ENCODE results near the gene MTCH1. TPM values are rescaled to one million over a fixed set of nuclear protein-coding genes. Genes with fewer than 3 reads are reported as not detected.
"Not testable (repeated sequence)": the region's sequence is repeated elsewhere in the genome, so short reads cannot be mapped to it uniquely, and the experiment has no call there.

The MTCH1 gene
- total RNA-seq, 1 experiment from 2014 or later: 389 TPM

DNA sequence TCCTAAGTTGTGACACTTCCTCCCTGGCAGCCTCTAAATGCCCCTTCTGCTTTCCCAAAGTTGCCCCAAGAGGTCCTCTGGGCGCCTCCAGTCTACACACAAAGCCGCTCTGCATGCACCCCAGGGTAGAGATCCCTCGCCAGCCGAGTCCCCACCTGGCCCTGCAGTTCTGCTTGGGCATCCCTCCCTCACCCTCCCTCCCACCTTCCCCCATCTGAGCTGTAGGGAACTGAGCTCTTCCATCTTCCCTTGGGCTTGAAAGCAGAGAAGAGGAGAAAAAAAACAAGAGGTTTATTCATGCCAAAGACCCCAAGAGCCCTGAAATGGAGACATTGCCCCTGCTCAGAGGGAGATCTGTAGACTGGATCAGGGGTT is 13.7 kb upstream of the MTCH1 start:
- no peak for DNase-seq (ENCODE audit: low spot score)
- in situ Hi-C loops (cut with HindIII; ENCODE audit: low sequenced_read_pairs): no loop called here

DNA sequence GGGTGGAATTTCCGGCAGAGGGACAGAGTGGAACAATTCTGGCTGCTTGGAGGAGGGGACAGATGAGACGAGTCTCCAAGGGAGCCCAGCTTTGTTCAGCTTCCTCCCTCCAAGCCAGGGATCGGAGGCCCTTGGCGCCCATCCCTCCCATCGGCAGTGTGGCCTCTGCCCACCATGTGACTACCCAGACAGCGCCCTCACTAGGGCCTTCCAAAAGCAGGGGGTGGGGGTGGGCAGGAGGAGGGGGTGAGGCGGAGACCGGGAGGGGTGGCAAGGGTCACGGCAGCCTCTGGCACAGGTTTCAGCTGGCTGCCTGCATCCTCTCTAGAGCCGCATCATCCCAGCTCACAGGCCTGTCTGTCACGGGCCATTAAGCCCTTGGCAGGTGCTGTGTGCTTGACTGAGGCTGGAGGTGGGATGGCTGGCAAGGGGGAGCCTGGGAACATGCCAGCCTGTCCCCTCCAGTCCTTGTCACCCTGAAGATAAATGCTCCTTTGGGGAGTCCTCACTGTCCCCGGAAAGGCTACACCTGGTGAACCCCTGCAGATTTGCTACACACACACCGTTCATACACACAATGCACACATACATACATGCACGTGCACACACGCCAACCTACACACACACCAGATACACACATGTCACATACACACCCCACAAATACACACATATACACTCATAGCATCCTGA is 13.2 kb upstream of the MTCH1 start:
- in situ Hi-C loops (cut with HindIII; ENCODE audit: low sequenced_read_pairs): no loop called here
- DNase-seq (ENCODE audit: low spot score): peak; percentile 24

DNA sequence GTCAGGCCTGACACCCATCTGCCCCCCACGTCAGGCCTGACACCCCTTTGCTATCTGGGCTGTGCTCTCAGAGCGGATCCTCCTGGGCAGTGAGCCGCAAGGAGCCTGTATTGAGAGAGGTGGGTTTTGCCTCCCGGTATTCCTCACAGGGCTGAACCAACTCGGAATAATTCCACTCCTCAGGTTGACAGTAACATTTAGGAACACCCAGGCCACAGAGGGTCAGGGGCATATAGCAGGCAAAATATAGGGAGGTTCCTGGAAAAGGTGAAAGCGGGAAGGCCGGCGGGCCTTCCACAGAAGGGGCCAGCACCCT is 12.7 kb upstream of the MTCH1 start:
- DNase-seq (ENCODE audit: low spot score): no peak
- in situ Hi-C loops (cut with HindIII; ENCODE audit: low sequenced_read_pairs): no loop called here

DNA sequence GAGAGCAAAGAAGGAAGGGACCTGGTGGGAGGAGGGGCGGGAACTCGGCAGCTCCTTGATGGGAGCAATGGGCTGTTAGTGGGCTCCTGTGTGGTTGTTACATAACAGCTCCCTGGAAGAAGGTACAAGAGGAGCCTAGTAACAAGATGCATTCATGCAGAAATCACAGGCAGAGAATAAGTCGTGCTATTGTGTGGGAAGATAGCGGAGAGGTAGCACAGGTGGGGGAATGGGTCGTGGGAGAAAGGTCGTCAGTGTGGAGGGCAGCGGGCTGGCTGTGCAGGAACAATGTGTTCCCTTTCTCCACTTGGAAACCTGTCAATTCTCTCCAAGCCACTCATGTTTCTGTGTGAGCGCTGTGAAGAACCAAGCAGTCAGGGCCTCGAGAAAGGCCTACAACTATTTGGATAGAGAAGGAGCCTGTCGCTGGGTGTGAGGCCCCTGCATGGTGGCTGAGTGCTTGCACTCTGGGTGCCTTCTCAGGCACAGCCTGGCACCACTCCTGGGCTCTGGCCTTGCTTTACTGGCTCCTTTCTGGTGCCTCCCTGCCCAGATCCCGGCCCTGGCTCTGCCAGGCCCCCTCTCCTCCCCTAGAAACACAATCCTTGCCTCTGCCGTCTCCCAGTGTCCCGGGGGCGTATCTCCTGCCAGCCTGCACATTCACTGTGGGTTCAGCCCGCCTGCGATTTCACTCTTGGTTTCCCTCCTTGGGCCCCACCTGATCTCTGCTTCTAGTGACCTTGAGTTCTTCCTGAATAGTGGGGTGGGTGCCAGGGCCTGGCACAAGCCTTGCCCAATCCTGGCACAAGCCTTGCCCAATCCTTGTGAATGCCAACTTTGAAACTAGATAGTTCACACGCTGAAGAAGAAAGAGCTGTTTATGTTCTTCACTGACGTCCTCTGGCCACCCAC is 12.1 kb upstream of the MTCH1 start:
- DNase-seq (ENCODE audit: low spot score): peak; percentile 66
- in situ Hi-C loops (cut with HindIII; ENCODE audit: low sequenced_read_pairs): no loop called here

DNA sequence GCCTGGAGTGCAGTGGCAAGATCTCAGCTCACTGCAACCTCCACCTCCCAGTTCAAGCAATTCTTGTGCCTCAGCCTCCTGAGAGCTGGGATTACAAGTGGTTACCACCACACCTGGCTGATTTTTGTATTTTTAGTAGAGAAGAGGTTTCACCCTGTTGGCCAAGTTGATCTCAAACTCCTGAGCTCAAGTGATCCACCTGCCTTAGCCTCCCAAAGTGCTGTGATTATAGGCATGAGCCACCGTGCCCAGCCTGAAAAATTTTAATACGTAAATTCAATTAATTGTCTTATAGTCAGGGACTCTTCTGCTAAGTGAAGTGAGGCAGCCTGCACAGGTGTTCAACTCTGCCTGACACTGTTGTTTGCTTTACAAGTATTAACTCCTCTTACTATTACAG is 4.4 kb upstream of the MTCH1 start:
- DNase-seq (ENCODE audit: low spot score); in situ Hi-C loops (cut with HindIII; ENCODE audit: low sequenced_read_pairs): not testable (repeated sequence)

DNA sequence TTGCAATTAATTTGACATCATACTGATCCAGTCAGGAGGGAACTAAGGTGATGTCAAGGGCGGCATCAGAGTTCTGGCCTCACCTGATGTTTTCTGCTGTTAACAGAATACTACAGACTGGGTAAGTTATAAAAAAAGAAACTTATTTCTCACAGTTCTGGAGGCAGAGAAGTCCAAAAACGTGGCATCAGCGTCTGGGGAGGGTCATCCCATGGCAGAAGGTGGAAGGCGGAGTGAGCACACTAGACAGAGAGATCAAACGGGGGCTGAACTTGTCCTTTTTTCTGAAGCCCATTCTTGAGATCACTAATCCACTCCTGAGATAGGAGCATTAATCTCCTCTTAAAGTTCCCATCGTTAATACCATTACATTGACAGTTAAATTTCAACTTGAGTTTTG is 3.3 kb upstream of the MTCH1 start:
- in situ Hi-C loops (cut with HindIII; ENCODE audit: low sequenced_read_pairs): no loop called here
- no peak for DNase-seq (ENCODE audit: low spot score)

DNA sequence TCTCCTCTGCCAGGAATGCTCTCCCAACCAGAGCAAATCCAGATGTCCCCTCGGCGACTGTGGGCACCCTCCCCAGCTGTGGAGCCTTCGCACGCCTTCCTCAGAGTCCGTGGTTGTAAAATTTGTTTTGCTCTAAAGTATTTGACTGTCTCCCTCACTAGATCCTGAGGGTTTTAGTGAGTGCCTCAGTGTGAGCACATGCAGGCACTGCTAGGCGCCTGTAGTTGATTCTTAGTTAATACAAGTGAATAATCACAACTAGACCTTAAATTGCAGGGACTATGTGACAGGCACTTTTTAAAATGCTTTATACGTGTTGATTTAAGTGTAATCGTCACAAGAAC is 680 bp upstream of the MTCH1 start:
- DNase-seq (ENCODE audit: low spot score): no peak
- in situ Hi-C loops (cut with HindIII; ENCODE audit: low sequenced_read_pairs): no loop called here

DNA sequence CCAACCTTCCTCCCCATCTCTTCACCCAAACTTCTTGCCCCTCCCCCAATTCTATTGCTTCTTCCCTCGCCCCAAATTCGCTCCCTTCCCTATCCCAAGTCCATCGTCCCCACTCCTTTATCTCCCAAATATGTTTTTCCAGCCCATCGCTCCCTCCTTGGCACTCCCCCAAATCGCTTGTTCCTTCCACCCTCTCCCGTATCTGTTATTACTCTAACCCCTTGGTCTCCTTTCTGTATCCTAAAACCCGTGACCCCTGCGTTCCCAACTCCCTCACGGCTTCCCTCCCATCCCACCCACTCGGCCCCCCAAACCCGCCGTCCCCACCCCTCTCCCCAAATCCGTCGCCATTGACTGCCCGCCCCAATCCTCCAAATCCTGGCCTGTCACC is 584 bp downstream of the MTCH1 start:
- in situ Hi-C loops (cut with HindIII; ENCODE audit: low sequenced_read_pairs): no loop called here
- peak; percentile 19 for DNase-seq (ENCODE audit: low spot score)

DNA sequence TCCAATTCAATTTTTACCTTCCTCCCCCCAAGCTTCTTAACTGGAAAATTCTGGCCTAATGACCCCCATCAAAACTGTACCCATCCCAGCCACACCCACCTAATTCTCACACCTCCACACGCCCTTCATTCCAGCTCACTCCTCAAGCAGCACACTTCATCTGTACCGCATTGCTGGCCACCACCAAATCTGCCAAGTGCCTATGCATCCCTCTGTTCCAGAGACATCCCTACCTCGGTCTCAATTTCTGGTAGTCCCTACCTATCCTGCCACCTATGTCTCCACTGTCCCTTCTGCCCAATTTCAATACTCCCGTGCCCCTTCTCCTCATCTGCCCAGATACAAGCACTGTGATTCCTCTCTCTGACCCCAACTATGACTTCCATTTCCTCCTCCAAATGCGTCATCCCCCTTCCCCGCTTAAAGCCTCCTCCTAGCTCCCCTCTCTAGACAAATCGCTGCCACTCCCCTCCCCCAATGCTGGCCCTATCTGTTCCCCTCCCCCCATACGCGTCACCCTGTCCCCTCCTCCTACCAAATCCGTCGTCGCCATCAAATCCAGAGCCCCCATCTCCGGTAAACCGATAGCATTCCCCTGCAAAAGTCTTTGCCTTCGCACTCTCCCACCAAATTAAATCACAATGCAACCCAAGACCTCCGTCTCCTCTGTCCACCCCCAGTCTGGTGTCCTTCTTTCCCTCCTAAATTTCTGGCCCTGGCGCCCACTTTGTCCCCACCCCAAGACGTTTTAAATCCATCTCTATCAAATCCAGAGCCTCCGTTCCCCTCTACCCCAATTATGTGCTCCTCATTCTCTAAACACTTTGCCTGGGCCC is 1.2 kb downstream of the MTCH1 start:
- in situ Hi-C loops (cut with HindIII; ENCODE audit: low sequenced_read_pairs): no loop called here

DNA sequence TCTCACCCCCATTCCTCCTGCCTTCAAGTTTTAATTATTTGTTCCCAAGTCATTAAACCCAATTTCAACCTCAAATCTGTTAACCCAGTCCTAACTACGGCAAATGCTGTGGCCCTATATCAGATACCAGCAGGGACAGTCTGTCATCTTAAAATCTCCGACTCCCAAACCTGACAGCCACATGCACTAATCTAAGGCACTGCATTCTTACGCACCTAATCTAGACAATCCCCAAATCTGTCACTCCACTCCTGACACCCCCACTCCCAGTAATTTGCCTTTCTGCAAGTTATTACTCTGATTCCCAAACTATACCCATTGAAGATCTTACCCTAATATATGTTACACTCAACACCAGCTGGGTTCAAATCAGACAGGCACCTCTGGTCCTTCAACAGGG is 2.5 kb downstream of the MTCH1 start:
- in situ Hi-C loops (cut with HindIII; ENCODE audit: low sequenced_read_pairs): no loop called here

More for the DNA sequence above, 1.2 kb downstream of the MTCH1 start:
- DNase-seq (ENCODE audit: low spot score): peak; percentile 19

DNA sequence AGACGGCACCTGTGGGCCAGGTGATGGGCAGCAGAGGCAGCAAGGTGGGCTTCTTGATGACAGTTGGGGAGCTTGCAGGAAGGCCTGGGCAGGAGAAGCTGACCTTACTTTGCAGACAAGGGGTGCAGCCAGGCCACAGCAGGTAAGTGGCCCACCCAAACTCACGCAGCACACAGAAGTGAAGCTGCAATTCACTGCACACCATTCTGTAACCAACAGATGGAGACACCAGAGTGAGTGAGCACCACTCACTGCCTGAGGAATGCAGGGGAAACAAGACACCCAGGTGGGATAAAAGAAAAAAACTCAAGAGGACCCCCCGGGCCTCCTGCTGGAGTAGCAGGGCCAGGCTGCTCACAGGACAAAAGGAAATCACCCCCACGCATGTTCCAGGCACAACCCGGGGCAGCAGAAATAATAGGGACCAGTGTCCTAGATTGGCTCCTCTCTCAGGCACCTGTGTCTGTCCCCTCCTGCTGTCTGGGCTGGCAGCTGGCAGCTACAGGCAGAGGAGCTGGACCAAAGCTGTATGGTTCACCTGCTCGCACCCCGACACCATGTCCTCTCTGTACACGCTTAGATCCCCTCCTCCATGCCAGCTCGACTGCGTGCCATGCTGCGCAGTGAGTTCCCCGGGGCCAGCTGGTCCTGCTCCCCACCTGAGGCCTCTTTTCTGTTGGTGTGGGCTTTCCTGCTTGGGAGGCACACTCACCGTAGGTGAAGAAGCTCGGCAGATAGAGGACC is 4.9 kb downstream of the MTCH1 start:
- in situ Hi-C loops (cut with HindIII; ENCODE audit: low sequenced_read_pairs): no loop called here
- peak; percentile 45 for DNase-seq (ENCODE audit: low spot score)

More for the DNA sequence above, 2.5 kb downstream of the MTCH1 start:
- no peak for DNase-seq (ENCODE audit: low spot score)

DNA sequence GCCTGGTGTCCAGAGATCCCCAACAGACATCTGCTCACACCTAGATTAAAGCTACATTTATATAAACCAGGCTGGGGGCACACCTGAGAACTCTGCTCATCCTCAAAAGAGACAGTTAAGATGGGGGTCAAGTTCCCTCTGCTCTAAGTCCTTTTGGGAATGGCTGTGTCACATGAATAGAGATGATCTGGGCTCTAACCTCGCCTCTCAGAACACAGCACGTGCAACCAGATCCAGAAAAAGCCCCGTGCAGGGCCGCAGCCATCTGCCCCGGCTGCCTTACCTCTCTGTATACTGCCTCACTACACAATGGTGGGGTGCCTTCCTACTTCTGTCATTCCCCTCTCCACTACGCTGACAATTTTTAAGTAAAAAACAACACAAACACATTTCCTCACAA is 5.9 kb downstream of the MTCH1 start:
- in situ Hi-C loops (cut with HindIII; ENCODE audit: low sequenced_read_pairs): no loop called here
- no peak for DNase-seq (ENCODE audit: low spot score)

DNA sequence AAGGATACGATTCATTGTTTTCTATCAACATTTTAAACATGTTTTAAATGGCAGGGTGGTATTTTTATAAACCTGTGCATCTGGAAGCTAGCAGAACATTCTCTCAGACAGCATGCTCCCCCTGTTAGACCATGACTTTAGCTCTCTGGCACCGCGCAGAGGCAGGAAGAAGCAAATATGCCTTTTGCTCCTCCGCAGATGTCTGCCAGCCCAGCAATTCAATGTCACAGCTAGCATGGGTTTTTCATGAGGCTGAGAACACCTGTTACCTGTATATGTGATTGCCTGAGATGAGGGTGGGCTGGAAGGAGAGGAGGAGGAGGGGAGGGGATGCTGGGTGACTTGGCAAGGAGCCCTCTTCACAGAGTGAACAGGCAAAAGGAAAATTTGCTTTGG is 6.7 kb downstream of the MTCH1 start:
- in situ Hi-C loops (cut with HindIII; ENCODE audit: low sequenced_read_pairs): no loop called here
- peak; percentile 89 for DNase-seq (ENCODE audit: low spot score)

DNA sequence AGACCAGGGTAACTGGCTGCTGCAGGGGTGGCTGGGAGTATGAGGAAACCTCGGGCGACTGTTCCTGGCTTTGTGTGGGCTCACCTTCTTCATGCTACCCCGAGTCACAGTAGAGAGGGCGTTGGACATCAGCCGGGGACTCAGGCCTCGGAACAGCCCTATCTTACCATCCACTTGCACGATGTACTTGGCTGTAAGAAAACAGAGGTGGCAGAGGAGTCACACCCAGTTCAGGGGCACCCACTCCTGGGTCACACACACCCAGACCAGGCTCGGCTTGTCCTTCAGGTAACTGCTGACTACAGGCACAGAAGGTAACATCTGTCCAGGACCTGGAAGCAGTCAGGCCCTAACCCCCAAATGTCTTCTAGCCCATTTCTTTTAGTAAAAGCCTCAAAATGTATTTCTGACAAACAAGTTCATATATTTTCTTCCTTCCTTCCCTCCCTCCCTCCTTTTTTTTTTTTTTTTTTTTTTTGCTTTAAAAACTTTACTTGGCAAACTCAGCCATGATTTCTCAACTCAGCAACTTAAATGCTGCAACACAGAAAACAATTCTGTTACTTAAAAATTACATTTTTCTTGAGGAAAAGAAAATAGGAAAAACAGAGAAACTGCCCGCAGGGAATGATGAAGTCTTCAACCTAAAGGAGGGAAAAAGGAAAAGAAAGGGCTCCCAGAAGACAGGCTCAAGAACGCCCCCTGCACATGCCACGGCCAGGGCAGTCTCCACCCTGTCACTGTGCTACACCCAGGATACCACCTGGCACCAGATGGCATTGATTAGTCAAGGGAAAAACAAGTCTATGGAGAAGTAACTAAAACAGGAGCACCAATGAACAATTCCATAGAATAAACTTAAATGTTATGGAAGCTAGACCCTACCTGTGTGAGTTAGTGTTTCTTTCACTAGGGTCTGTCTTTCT is 7.3 kb downstream of the MTCH1 start:
- in situ Hi-C loops (cut with HindIII; ENCODE audit: low sequenced_read_pairs): no loop called here
- peak; percentile 10 for DNase-seq (ENCODE audit: low spot score)

DNA sequence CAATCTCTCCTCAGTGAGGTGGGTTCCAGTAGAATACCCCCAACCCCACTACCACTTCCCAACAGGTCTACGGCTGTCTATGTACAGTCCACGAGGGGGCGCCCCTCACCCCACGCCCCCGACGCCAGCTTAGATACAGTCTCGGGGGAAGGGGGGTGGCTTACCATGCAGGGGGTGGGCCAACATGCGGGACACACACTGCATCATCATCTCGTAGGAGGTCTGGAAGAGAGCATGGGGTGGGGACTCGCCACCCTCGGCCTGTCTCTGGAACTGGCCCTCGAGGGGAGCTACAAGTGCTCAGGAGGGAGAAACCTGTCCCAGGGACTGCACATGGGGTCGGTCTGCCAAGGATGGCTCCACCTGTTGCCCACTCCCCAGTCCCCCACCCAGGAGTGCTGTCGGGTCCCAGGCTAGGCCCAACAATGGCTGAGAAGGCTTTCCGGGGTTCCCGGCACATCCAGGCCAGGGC is 8.5 kb downstream of the MTCH1 start:
- DNase-seq (ENCODE audit: low spot score): no peak
- in situ Hi-C loops (cut with HindIII; ENCODE audit: low sequenced_read_pairs): no loop called here

DNA sequence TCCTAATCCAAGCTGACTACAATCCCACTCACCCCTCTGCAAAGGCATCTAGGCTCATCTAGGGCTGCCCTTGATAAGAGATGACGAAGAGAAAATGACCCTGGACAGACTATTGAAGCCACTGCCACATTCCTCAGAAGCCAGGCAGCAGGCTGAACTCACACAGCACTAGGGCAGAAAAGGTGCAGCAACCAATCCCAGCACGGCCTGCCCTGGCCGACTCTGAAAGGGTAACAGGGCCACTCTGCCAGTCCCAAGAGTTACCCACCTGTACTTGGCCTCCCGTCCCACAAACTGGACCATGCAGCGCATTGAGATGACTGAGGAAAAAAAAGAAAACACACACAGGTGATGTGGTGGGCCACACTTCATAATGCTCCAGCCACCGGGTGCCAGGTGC is 9.1 kb downstream of the MTCH1 start:
- in situ Hi-C loops (cut with HindIII; ENCODE audit: low sequenced_read_pairs): no loop called here
- no peak for DNase-seq (ENCODE audit: low spot score)

DNA sequence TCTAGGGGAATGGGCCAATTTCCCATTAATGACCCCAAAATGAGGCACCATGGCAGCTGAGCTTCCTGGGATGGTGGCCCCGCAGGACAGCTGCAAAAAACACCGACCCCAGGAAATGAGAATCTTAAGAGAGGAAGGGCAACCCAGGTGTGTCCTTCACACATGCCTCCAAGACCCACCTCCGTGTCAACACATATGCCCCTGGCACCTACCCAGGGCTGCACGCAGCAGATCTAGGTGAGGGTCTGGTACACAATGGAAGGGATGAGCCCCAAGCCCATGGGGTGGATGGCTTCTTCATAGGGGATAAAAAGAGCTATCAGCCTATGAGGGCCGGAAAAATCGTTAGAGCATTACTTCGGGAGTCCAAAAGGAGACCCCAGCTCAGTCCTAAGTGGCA is 9.5 kb downstream of the MTCH1 start:
- in situ Hi-C loops (cut with HindIII; ENCODE audit: low sequenced_read_pairs): no loop called here
- DNase-seq (ENCODE audit: low spot score): no peak

DNA sequence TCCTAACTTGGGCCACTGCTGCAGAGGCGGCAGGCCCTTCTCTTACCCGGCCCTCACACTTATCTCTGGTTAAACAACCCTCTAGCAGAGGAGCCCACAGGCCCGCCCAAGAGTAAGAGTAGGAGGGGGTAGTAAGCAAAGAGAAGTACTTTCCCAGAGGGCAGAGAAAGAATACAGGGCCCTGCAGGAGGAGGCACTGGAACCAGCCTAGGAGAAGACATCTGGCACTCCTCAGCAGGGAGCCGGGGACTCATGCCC is 10.1 kb downstream of the MTCH1 start:
- in situ Hi-C loops (cut with HindIII; ENCODE audit: low sequenced_read_pairs): no loop called here
- DNase-seq (ENCODE audit: low spot score): no peak
